Stimulated activated CD4-positive, alpha-beta T cell treated with anti-CD3 and anti-CD28 coated beads, Interleukin-4, amount 100 ng/mL, for 4 hours (primary cell): ENCODE data around the gene TBR1.

Experiments used
- DNase-seq, 2 experiments: peaks; one replicate each; pipeline ENCODE4 v3.0.0-alpha.2; 2020

The TBR1 gene

DNA sequence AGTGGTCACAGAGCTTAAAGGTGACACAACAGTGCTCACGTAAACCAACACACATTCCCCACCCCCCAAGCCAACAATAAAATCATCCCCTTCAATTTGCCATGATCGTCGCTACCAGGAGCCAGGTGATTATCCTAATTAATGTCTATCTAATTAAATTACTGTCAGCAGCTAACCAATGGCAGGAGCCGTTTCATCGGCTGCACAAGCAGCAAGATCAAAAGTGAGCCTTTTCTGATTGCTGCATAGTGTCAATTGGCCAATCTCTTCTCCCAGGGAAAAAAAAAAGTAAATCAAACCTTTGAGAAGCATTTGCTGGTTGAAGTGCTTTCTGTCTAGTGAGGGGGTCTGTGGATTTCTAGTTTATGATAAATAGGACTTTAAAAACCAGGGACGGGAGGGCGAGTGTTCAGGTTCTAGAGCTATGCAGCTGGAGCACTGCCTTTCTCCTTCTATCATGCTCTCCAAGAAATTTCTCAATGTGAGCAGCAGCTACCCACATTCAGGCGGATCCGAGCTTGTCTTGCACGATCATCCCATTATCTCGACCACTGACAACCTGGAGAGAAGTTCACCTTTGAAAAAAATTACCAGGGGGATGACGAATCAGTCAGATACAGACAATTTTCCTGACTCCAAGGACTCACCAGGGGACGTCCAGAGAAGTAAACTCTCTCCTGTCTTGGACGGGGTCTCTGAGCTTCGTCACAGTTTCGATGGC, at the start of gene TBR1:
TBR1 (plus strand) TSS at position 311 of the 721 bp plus-strand sequence; CDS start at position 425, 114 bp downstream.
- DNase-seq = no peak

DNA sequence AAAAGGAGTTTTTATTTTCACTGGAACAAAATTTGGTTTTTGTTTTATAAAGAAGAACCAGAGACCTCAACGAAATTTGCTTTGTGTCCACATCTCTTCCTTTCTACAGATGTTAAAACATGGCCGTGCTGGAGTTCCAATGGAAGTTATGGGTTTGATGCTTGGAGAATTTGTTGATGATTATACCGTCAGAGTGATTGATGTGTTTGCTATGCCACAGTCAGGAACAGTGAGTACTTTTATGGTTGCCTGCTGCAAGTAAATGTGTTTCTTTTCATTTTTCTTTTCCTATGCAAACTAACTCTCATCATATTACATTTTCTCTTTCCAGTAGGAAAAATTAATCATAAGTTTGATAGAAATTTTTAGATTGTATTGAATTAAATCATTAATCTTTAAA, 48.4 kb upstream of the TBR1 start:
- no peak for DNase-seq

DNA sequence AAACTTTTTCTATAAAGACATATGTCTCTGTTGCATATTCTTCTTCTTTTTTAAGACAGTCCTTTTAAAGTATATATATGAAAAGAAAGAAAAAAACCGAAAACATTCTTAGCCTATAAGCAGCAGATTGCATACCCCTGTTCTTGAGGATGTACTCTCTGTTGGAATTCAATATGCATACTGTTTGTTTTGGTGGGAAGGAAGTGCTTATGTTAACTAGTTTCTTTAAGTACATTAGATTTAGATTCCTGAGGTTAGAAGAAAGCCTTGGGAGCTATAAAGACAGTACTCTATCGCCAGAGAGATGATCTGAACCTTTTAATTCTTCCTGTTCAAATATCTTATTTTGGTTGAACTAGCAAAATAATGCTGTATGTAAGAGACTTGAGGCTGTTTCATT, 46.8 kb upstream of the TBR1 start:
- no peak for DNase-seq

DNA sequence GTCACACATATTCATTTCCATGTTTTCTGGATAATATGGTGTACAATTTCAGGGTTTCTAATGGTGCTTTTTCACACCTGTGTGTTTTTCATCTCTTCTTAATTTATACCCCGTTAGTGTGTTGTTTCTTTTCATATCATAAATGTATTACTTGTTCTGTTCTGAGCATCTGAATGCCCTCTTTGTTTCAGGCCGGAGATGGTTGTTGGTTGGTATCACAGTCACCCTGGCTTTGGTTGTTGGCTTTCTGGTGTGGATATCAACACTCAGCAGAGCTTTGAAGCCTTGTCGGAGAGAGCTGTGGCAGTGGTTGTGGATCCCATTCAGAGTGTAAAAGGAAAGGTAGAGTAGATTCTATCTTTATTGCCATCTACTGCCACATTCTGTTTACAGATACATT, 45.1 kb upstream of the TBR1 start:
- DNase-seq = no peak

DNA sequence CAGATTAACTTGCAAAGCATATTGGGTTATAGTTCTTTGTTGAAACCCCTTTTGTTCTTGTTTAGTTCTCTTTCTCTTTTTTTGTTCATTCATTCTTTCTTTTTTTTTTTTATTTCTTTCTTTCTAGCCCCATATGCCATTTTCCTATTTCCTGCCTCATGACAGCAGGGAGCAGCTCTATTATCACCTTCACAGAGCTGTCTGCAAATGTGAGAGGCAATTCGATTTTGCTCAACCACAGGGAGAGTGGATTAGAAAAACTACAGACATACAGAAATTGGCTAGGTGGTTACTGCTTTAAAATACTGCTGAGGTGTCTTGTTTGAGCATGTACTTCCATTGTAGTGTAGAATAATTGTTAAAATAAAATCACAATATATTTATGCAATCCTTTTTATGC, 44.2 kb upstream of the TBR1 start:
- DNase-seq = no peak

DNA sequence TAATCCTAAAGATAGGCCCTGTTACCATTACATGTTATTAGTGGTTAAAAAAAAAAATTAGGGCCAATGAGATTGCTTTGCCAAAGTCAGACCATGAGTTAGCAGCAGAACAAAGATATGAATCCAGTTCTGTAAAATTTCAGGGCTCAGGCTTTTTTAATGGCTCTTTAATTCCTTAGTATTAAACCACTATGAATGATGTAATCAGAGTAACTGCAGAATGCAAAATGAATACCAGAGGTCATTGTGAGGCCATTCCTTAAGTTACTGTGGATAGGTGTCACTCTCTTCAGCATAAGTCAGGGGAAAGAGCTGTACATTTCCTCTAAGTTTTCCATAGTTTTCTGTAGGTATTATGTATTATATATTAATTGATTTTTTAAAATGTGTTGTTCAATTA, 42.2 kb upstream of the TBR1 start:
- no peak for DNase-seq

DNA sequence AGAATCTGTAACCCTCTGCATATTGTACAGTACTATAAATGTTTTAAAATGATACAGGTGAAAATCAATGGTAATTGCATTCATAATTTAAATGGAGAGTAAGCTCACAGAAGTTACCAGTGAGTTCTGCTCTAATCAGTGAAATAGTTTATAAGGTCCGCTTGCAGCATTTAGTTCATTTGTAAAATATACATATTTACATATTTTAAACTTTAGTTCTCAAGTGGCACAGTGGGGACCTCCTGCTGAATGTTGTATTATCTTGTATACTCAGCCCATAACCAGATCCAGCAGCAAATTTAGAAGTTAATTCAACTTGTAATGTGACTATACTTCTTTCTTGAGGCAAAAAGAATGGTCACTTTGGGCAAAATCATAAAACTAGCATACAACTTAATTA, 41.7 kb upstream of the TBR1 start:
- DNase-seq = no peak

DNA sequence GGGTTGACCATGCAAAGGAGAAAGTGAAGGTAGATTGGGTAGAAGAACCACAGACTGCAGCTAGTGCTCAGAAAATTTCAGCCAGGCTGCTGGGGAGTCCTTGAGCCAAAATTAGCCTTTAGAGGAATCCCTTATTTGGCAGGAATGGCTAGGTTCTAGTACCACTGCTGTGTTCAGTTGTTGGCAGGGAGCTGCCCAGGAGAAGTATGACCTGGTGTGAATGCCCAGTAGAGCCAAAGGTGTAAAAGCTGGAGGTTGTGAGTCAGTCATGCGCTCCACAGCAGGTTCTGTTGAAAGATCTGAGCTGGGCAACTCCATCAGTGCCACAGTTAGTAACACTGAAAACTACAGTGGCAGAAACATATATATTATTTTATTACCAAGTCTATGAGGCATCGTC, 36.4 kb upstream of the TBR1 start:
- no peak for DNase-seq

DNA sequence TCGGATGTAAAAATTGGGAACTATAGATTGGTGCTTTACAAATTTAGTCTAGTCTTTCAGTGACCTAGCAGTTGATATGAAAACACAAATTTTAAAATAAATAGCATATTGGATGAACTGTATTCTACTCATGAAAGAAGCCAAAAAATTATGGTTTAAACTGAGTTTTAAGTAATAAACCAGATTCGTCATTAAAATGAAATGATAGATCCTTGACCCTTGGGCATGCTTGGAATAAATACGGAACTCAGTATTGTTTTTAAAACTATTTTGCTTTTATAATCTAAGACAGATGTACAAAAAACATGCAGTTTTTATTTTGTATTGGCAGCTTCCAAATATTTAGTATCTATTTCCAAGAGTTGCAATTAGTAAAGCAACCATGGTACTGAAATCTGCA, 34.6 kb upstream of the TBR1 start:
- no peak for DNase-seq

DNA sequence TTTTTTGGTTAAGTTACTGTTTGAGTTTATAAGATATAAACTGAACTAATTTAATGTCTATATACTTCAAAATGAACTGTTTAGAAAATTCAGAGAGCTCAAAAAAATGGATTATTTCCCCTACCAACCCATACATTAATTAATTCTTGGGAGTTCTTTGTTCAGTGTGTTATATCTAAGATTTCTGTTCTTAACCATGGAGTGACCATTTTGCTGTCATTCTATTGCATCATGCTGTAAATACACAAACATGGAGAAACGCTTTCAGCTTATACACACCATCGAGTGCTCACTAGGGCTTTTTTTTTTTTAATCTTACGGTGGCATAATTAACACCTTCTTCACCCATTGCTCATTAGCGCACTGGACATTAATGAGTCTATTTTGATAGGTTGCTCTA, 33.4 kb upstream of the TBR1 start:
- DNase-seq = no peak

DNA sequence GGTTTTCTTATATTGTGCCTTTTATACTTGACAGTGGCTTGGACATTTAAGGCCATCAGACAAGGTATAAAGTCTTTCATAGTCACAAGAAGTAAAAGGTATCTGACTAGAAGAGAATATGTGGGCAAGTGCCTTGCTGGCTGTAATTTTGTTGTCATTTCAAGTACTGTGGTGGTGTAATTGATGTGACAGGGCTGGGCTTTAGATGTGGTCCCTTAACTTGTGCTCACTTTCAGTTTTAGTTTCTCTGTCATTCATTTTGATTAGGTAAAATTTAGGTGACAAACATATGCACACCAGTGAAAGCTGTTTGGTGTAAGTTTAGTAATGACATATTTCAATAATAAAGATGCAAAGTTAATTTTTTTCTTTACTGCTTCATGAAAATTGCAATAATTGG, 31.2 kb upstream of the TBR1 start:
- DNase-seq = no peak

DNA sequence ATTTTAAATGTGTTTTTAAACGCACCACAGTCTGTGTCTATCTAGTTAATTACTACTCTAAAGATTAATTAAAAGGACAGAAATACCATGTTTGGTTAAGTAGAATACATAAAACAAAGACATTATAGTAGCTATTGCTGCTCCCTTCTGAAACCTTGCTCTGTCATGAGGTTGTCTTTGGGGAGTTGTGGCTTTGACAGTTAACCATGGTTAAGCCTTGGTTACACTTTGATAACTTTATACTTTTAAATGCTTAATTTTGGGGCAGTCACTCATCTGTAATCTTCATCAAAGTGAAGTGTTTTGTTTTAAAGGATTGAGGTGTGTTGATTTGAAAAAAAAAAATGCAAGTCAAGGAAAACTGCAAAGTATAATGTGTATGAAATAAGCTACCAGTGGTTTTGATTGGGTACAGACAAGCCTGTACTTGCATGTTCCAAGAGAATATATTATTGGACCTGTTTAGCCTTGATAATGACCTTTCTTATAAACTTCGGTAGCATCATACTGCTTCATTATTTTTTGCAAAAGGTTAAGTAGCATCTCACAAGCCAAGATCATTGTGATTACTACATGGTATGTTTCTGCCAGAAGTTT, 29.8 kb upstream of the TBR1 start:
- no peak for DNase-seq

DNA sequence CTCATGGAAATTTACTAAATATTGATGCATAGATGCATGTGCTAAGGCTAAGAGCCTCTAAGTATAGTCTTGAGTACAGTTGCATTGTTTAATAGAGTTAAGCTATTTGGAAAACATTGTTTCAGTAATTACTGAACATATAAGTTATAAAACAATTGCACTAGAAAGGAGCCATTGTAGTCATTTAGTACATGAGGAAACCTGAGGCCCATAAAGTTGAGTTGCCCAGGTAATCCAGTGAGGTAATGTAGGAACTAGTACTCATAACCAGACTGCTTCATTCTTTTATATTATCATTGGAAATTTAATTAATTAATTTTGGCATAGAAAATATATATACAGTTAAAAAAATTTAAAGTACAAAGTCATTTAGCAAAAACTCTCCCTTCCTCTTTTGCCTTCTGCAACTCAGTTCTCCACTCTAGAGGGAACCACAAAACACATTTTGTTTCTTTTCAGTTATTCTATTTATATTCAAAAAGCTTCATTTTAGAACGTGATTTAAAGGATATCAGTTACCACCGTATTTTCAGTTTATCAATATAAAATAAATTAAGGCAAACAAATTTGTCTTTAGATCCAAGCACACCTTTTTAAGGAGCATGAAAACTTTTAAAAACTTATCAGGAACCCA, 27.8 kb upstream of the TBR1 start:
- DNase-seq = no peak

DNA sequence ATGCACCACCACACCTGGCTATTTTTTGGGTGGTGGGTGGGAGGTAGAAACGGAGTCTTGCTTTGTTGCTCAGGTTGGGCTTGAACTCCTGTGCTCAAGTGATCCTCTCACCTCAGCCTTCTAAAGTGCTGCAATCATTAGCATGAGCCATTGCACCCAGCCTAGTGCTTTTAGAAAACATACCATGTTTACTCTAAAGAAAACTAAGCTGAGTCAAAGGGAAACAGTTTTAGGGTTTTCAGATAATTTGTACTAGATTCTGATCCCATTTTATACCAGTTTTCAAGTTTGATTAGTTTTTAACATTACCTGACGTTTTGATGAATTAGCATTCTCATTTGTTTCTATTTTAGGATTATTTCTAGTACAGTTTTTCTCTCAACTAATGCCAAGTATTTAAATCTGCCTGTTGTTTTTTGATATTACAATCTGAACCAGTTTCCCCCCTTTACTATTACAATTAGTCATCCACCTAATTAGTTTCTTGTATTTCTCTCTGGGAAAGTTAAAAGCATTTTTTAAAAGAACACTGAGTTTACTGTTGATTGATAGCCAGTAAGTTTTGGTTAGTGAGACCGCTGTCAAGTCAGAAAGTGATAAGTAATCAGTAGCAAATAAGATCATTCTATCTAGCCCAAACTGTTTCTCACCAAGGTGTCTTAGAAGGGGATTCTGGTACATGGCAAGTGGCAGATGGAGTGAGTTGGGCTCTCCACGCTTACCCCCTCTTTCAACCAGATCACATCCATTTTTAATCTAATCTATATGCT, 24.2 kb upstream of the TBR1 start:
- DNase-seq = no peak

DNA sequence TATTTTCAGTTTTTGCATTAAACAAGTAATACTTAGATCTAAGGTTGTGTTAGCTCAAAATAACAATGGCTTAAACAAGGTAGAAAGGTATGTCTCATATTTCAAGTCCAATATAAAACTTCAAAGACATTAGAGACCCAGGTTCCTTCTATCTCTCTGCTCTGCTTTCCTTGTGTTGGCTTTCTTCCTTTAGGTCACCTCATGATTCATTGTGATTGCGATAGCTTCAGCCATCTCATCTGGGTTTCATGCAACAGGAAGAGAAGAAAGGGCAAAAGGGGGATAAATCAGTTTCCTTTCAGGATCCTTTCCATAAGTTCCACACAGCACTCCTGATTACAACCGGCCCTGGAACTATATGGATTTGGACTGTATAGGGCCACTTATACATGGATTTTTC, 16.0 kb upstream of the TBR1 start:
- DNase-seq = no peak

DNA sequence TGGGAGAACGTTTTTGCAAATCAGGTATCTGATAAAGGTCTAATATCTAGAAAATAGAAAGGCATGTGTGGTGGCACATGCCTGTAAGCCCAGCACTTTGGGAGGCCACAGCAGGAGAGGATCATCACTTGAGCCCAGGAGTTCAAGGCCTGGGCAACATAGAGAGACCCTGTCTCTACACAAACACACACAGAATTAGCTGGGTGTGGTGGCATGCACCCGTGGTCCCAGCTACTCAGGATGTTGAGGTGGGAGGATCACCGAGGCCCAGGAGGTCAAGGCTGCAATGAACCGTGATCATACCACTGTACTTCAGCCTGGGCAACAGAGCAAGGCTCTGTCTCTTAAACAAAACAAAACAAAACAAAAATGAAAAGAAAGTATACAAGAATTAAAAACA, 13.8 kb upstream of the TBR1 start:
- no peak for DNase-seq

DNA sequence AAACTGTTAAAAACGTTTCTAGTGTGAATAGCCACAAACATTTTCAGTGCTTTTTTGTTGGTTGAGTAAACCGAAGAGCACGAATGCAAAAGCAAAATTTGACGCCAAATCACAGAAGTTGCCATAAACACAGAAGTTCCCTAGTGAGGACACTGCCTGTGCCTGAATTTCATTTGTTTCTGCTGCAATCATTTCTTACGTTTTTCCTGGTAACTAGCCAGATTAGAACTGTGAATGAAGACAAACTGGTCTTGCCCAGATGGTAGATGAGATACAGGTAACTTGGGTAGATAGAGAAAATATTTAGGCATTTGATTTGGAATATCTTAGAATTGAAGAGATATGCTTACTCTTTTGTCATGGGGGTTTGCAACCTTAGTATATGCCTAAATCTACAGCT, 9.8 kb upstream of the TBR1 start:
- DNase-seq = no peak

DNA sequence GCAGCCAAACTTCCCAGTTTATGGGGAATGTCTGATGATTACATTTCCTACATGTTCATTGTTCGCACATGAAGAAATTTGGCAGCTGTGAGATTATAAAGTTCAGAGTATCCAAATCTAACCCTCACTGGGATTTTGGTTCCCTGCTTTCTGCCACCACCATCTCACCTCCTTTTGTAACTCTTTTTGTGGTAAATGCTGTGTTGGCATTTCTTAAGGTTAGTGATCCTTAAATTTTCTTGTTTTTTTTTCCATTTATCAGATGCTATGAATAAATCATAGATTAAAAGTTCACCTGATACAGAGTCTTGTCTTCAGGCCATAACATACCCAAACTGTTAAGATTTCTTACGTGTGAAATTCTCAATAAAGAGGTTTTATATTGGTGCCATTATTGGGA, 8.5 kb upstream of the TBR1 start:
- no peak for DNase-seq

DNA sequence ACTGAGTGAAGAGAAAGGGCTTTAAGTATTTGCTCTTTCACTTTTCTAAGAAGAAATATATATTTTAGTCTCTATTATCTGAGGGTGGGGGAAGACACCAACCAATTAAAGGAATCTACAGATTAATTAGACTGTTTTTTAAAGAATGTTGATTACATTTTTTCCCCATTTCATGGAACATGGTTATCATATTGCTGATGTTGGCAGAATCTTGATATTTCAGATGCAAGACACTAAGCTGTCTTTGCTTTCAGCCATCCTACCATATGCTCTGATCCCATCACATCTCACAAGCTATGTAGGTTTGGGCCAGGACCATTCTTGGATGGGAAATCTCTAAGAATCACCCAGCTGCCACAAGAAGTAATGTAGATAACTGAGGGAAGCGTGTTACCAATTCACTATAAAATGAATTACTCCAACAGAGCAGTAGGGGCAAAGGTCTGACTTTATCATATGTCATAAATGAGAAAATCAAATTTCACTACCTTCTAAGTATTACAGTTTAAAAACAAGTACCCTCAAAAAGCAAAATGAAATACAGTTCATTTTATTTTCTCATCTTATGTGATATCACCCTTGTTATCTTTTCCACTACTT, 6.7 kb upstream of the TBR1 start:
- no peak for DNase-seq

DNA sequence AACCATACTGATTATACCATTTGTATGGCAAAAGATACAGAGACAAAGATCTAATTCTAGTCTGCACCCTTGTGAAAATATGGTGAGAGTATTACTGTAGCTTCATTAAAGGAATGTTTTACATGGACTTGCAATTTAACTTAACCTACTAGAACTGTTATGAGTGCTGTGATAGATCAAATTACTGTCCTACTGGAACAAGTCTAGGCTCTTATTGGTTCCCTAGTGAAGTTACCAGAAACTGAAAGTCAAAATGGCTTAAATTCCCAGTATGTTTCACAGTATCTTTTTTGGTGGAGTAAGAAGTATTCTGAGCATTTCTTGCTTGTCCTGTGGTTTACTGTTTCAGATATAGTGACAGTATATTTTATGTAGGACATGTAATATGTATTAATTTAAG, 3.8 kb upstream of the TBR1 start:
- no peak for DNase-seq

DNA sequence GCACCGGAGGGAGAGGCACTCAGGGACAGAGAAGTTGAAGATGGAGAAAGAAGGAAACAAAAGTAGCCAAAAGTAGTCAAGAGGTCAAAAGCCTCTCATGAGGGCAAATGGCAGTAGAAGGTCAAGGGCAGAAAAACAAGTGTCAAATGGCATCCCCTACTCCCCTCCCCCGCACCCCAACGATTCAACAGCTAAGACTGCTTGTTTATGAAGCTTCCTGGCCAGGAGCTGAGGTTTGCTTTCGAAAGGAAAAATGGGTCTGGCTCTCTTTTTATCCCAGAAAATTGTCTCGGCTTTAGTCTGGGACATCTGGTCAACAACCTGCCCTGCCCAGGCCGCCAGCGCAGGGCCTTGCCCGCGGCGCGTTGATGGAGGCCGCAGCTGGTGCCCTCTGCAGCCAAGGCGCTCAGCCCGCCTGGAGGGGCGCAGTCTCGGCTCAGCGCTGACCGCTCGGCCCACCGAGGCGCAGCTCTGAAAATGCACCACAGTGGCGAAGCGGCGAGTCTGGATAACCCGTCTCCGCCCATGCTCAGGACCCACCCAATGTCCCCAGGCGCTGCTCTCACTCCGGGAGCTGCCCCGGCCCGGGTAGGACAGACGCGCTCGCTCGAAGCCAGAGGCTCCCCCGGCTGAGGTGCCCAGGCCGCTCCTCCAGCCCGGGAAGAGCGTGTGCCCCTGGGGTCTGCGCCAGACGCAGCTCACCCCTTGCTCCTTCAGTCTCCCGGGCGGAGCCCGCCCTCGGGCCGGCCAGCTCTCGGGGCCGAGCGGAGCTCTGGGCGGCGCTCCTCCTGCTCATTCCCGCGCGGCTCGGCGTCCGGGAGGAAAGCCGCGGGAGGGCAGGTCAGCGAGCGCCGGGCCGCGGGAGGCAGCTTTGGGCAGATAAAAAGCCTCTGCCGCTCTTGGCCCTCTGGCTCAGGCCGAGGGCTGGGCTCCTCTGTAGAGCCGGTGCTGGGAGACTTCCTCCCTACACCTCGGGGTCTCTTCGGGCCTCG, 1.8 kb upstream of the TBR1 start:
- DNase-seq = no peak
